Right kidney (tissue), 1 donor: ENCODE data around the gene PER3.
A peak's percentile ranks its signal among the peaks of the same experiment; 100 is the strongest.
"Not testable (repeated sequence)": the region's sequence is repeated elsewhere in the genome, so short reads cannot be mapped to it uniquely, and the experiment has no call there.

Experiments
- DNase-seq: peaks from one replicate; pipeline ENCODE4 v3.0.0-alpha.2; 2016

PER3 gene

GRCh38 chr1:7778133-7778628 is 5.9 kb upstream of the PER3 start:
- no peak for DNase-seq

- no peak for DNase-seq
These were observed 3.1 kb upstream of the PER3 start for GRCh38 chr1:7780976-7781375.

GRCh38 chr1:7781501-7781900 is 2.6 kb upstream of the PER3 start:
- DNase-seq = no peak

GRCh38 chr1:7781923-7782495 is 2.1 kb upstream of the PER3 start:
- no peak for DNase-seq

- DNase-seq = peak; percentile 51
These were observed 846 bp upstream of the PER3 start for GRCh38 chr1:7783178-7783711.

- DNase-seq = peak; percentile 66
These were observed 491 bp downstream of the PER3 start for GRCh38 chr1:7784492-7785071.

- DNase-seq = no peak
These were observed 1.0 kb downstream of the PER3 start for GRCh38 chr1:7785108-7785507.

GRCh38 chr1:7786795-7787194 is 2.7 kb downstream of the PER3 start:
- DNase-seq = no peak

- DNase-seq = no peak
These were observed 5.7 kb downstream of the PER3 start for GRCh38 chr1:7789828-7790227.

GRCh38 chr1:7791027-7791426 is 6.9 kb downstream of the PER3 start:
- DNase-seq = not testable (repeated sequence)

GRCh38 chr1:7795406-7795805 is 11.3 kb downstream of the PER3 start:
- no peak for DNase-seq

GRCh38 chr1:7805460-7805859 is 21.4 kb downstream of the PER3 start:
- no peak for DNase-seq

GRCh38 chr1:7808253-7808844 is 24.3 kb downstream of the PER3 start:
- no peak for DNase-seq

GRCh38 chr1:7809742-7810141 is 25.7 kb downstream of the PER3 start:
- no peak for DNase-seq

GRCh38 chr1:7810395-7810794 is 26.3 kb downstream of the PER3 start:
- no peak for DNase-seq

- DNase-seq = no peak
These were observed 27.4 kb downstream of the PER3 start for GRCh38 chr1:7811476-7811875.

- DNase-seq = no peak
These were observed 29.7 kb downstream of the PER3 start for GRCh38 chr1:7813677-7814373.

- DNase-seq = no peak
These were observed 37.2 kb downstream of the PER3 start for GRCh38 chr1:7821282-7821681.

- DNase-seq = no peak
These were observed 40.6 kb downstream of the PER3 start for GRCh38 chr1:7824701-7825100.

GRCh38 chr1:7826363-7826762 is 42.3 kb downstream of the PER3 start:
- no peak for DNase-seq

- DNase-seq = peak; percentile 30
These were observed 43.2 kb downstream of the PER3 start for GRCh38 chr1:7827126-7827955.

- no peak for DNase-seq
These were observed 47.4 kb downstream of the PER3 start for GRCh38 chr1:7831458-7831857.
